HG03442 (cell line): ENCODE results near the gene PLA2G4D.

Source experiments
- ATAC-seq: cut with Tn5 transposase; IDR thresholded peaks from one replicate; pipeline ENCODE4 v1.9.1; 2021; ENCODE audit warnings: mild to moderate bottlenecking, moderate library complexity; ENCODE audit not compliant: unreplicated experiment

Gene PLA2G4D

DNA sequence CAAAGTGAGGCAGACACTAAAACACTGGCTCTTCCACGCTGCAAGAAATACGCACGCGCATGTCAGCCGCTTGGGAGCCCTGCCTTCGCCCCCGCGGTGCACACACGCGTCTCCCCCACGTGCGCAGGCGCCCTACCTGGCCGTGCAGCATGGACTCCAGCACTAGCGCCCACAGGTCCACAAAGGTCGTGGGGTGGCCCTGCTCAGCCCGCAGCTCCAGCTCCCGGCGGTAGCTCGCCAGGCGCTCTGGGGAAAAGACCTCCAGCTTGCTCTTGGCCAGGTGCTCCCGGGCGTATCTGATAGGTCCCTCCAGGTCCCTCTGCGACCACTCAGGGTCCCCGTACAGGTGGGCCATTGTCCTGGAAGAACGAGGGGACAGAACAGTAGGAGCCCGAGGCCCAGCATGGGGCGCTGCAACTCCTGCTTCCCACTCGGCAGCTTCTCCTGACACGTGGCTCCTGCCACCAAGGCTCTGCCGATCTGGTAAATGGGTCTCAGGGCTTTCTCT is 14.9 kb downstream of the PLA2G4D start:
- ATAC-seq: no peak

DNA sequence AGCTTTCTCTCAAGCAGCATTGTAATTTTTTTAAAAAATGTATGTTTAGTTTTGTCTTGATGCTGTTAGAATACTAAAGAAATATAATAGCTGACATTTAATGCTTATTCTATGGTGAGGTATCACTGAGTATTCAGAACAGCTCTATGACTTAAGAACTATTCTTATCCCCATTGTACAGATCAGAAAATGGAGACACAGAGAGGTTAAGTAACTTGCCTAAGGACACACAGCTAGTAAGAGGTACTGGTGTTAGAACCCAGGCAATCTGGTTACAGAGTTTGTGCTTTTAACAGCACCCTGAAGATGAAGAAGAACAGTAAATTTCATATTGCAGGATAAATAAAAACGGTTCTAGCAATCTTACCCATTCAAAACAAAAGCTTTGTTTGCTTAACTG is 15.5 kb downstream of the PLA2G4D start:
- ATAC-seq: no peak

DNA sequence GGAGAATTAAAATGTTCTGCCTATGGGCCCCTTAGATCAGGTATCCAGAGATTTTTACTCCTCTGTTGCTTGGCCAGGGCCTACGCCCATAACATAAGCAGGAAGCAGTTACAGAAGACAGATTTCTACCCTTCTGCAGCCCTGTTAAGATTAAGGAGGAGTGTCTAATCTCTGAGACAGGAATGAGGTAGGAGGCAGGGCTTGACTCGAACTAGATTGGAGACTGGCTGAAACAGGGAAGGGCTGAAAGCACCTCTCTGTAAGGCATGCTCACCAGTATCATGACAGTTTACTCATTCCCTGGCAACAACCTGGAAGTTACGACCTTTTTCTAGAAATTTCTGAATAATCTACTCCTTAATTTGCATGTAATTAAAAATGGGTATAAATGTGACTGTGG is 16.7 kb downstream of the PLA2G4D start:
- no peak for ATAC-seq

DNA sequence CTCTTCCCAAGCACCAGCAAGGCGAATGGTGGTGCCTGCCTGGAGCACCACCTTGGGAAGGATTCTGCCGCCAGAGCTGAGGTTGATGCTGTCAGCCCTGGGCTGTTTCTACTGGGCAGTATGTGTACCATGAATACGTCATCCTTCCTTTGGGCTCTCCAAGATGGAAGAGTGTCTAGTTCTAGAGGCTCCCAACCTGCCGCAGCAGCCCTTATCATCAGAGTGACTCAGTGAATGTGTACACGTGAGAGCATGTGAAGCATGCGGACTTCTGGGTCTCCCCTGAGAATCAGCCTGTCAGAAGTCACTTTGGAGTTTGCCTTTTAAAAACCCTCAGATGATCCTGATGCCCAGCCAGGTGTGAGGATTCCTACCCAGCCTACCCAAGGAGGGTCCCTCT is 20.9 kb downstream of the PLA2G4D start:
- ATAC-seq: no peak

GRCh38 chr15:42072141-42072685 is 22.1 kb downstream of the PLA2G4D start:
- no peak for ATAC-seq

- ATAC-seq: no peak
These were observed 22.6 kb downstream of the PLA2G4D start for GRCh38 chr15:42071717-42072116.

DNA sequence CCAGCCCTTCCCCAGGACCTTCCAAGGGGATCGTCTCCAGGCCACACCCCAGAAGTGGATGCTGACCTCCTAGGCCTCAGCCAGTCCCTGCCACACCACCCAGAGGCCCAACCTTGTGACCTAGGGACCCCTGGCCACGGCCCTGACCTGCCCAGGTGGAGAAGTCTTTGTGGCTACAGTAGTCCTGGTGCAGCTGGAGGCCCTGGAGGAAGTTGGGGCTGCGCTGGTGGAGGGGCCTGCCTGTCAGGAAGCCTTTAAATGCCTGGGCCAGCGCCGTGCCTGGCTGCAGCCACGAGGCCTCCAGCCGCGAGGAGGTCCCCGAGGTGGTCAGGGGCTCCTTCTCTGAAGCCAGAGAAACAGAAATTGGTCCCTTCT is 23.4 kb downstream of the PLA2G4D start:
- ATAC-seq: no peak

DNA sequence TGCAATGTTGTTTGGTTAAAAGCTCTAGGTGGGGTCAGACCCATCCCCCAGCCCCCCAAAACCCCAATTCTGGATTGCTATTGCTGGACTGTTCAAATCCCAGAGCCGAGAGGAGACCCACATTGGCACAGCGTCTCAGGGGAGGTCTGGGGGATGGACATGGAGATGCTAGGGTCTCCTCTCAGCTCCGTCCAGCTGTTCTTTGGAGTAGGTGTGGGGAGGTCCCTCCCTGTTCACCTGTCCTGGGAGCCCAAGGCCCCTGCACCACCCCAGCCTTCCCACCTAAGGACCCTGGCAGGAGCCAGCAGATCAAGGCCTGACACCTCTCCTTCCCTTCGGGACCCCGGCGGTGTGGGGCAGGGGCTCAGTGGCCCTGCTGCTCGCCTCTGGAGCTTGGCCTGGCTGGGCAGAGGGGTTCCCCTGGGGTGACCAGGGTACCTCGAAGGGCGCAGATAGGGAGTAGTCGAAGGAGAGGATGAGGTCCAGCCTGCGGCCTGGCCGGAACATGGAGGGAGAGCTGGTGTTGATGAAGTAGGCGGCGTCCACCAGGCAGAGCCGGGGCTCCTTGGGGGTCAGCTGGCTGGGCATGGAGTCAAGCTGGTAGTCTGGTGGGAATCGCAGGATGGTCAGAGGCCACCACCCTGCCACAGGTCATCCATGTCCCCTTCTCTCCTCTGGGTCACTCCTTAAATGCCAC is 23.9 kb downstream of the PLA2G4D start:
- no peak for ATAC-seq

DNA sequence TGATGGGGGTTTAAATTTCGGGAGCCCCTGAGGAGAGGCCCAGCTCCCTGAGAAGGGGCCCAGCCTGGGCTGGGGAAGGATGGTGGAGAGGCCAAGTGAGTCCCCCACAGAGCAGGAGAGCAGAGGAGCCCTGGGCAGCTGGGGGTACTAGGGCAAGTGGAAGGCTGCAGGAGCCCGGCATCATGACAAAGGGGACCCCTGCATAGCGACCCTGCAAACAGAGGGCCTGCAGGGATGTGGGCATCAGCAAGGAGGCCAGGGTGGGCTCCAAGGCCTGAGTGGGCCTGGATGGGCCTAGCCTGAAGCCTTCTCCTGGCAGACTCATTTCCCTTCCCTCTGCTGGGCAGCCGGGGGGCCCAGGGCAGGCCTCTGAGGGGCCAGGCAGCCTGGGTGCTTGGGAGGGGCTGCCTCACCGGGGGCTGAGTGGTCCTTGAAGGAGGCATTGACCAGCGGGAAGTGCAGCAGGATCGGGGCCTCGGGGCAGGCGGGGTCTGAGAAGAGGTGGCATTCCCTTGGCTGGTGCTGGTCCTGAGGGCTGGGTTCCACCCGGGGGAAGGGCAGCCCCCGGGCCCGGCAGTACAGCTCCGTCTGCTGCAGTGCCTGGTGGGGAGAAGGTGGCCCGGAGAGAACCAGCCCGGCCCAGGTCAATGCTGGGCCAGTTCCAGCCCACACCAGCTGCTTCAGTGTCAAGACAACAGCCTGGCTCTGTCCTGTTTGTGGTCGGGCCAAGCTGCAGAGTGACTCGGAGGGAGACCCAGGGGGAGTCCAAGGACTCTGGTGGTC is 24.7 kb downstream of the PLA2G4D start:
- no peak for ATAC-seq

- no peak for ATAC-seq
These were observed 25.3 kb downstream of the PLA2G4D start for GRCh38 chr15:42069025-42069424.

GRCh38 chr15:42068601-42069000 is 25.8 kb downstream of the PLA2G4D start:
- no peak for ATAC-seq

DNA sequence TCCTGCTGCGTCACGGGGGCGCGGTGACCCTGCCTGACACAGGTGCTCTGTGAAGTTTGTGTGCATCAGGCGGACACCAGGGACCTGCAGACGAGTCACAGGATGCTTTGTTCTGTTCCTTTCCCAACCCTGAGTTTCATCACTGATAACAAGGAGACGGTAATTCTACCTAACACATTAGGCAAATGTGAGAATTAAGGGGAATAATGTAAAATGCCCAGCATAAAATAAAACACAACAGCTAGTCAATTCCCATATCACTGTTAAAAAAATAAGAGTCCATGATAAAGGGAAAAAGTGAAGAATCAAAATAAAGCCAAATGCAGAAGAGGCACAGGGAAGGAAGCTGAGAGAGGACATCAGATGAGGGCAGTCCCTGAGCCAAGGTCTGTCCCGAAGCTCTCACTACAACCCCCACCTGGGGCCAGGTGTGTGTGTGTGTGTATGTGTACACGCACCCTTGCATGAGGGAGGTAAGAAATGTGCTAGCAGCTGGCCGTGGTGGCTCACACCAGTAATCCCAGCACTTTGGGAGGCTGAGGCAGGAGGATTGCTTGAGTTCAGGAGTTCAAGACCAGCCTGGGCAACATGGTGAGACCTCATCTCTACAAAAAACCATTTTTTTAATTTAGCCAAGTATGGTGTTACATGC is 27.5 kb downstream of the PLA2G4D start:
- no peak for ATAC-seq

DNA sequence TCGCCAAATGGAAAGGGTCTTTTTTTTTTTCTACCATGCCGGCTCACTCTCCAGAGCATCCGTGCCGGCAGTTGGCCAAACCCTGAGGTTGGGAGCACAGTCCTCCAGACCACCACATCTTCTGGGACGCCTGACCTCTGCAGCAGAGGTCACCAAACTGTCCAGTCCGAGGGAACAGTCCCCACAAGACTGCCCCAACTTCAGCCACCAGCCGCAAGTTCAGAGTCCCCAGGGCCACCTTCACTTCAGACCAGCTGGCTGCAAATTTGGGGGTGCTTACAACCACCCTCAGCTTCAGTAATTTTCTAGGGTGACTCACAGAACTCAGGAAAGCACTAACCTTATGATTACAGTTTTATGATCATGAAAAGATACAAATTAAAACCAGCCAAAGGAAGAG is 28.9 kb downstream of the PLA2G4D start:
- ATAC-seq: no peak

DNA sequence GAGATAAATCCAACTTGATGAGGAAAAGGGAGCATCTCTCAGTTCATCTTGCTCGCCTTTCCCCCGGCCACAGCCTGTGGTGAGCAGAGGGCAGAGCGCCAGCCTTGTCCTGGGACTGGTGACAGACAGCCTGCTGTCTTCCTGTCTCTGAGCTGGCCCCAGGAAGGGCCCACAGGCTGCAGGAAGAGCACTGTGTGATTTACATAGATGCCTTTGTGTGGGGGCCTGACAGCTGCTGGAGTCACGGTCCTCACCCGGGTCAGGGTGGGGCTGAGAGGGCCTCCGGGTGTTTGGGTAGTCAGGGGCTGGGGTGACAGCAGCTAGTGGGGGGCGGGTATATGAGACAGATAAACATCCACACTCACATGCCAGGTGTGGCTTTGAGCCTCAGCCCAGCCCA is 29.3 kb downstream of the PLA2G4D start:
- ATAC-seq: no peak

GRCh38 chr15:42064271-42064670 is 30.1 kb downstream of the PLA2G4D start:
- no peak for ATAC-seq

- ATAC-seq: no peak
These were observed 31.1 kb downstream of the PLA2G4D start for GRCh38 chr15:42063122-42063848.

GRCh38 chr15:42062284-42062806 is 32.0 kb downstream of the PLA2G4D start:
- ATAC-seq: no peak

DNA sequence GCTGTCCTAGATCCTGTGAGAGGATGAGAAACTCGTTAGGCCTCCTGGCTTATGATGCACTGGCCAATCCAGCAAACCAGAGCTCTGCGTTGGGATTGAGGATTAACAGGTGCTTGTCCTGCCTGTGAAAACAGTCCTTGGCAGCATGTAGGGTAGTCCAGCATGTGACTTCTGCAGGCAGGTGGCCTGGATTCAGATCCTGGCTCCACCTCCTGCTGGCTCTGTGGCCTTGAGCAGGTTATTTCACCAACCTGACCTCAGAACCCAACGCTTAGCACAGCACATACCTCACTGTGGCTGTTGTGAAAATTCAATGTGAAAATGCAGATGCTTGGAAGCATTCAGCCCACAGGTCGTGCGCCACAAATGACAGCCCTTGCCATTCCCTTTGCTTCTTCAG is 33.6 kb downstream of the PLA2G4D start:
- ATAC-seq: no peak

DNA sequence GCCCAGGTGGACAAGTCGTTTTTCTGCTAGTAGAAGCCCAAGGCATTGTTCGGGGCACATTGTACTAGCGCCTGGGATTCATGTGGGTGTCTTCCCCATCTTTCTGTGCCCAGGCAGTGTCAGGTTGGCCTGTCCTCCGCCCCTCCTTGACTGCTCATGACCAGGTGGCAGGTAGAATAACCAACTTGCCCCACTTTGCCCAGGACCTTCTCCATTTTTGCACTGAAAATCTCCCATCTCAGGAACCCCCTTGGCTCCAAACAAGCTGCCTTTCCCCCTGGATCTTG is 33.9 kb downstream of the PLA2G4D start:
- no peak for ATAC-seq

DNA sequence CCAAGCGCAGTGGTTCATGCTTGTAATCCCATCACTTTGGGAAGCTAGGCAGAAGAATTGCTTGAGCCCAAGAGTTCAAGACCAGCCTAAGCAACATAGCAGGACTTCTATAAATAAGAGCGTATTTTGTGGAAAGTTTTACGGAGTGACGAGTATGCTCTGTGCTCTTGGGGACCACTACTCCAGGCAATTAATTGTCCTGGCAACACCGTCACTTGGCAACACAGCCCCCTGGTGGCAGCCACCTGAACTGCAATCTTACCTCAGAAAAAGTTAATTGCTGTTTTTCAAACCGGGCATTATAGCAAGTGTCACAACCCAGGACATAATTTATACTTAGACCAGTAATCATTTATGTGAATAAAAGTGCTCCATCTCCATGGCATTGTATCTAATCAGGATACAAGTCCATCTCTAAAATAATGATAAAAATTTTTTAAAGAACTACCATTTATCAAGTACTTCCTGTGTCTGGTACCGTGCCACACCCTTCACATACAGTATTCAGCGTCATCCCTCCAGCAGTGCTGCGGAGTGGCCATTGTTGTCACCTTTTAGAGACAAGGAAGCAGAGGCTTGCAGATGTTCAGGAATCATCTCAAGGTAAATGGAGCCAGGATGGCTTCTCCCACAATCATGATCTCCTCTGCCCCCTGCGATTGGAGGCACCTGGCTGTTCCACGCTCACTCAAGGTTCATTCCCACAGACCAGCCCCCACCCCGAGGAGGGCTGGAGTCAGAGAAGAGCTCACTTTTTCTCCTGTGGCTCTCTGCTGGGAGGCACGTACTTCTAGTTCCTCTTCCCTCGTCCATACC is 34.5 kb downstream of the PLA2G4D start:
- no peak for ATAC-seq
